GM23338 (cell line): ENCODE data around the gene XIRP2. TPM values are rescaled to one million over a fixed set of nuclear protein-coding genes. Genes with fewer than 3 reads are reported as not detected.

Experiments
- ATAC-seq: fragments of 200-7000 bp; cut with Tn5 transposase; 3 replicates; pipeline ENCODE4 v1.9.1; 2020
- DNase-seq: peaks from one replicate; pipeline ENCODE4 v3.0.0-alpha.2; 2015; ENCODE audit warnings: low spot score
- H2AFZ ChIP-seq: fragments of 200-600 bp; sonication (generic); 2 replicates; pipeline ENCODE4 v1.8.0; 2016; ENCODE audit warnings: antibody characterized with exemption, mild to moderate bottlenecking, moderate library complexity
- H3F3A ChIP-seq: fragments of 200-600 bp; sonication (generic); replicated peaks from 2 replicates; pipeline ENCODE4 v1.8.0; 2017; ENCODE audit warnings: antibody characterized with exemption, mixed run types, low read depth
- H3K27ac ChIP-seq: fragments of 200-600 bp; sonication (generic); 2 replicates; pipeline ENCODE4 v1.6.1; 2016; ENCODE audit warnings: low read depth
- H3K27me3 ChIP-seq: fragments of 200-600 bp; sonication (generic); 2 replicates; pipeline ENCODE4 v1.8.0; 2016; ENCODE audit warnings: mild to moderate bottlenecking, mixed run types, moderate library complexity; ENCODE audit not compliant: insufficient read depth
- H3K36me3 ChIP-seq: fragments of 200-600 bp; sonication (generic); 2 replicates; pipeline ENCODE4 v1.8.0; 2016; ENCODE audit warnings: mild to moderate bottlenecking; ENCODE audit not compliant: insufficient read depth
- H3K4me1 ChIP-seq: fragments of 200-600 bp; sonication (generic); 2 replicates; pipeline ENCODE4 v1.8.0; 2016; ENCODE audit warnings: mild to moderate bottlenecking, moderate library complexity; ENCODE audit not compliant: insufficient read depth
- H3K4me2 ChIP-seq: fragments of 200-600 bp; sonication (generic); 2 replicates; pipeline ENCODE4 v1.7.1; 2017; ENCODE audit warnings: mixed run types
- H3K4me3 ChIP-seq: fragments of 200-600 bp; sonication (generic); 2 replicates; pipeline ENCODE4 v1.6.1; 2016; ENCODE audit warnings: mixed run types
- H3K79me2 ChIP-seq: fragments of 200-600 bp; sonication (generic); replicated peaks from 2 replicates; pipeline ENCODE4 v1.8.0; 2017; ENCODE audit warnings: mild to moderate bottlenecking; ENCODE audit not compliant: insufficient read depth
- H3K9me2 ChIP-seq: fragments of 200-600 bp; sonication (generic); 2 replicates; pipeline ENCODE4 v1.8.0; 2017; ENCODE audit not compliant: insufficient read depth
- H4K20me1 ChIP-seq: fragments of 200-600 bp; sonication (generic); replicated peaks from 2 replicates; pipeline ENCODE4 v1.8.0; 2017; ENCODE audit warnings: mild to moderate bottlenecking; ENCODE audit not compliant: insufficient read depth
- H3K27ac Mint-ChIP-seq: 2 replicates; pipeline ENCODE4 v1.8.0; 2020; ENCODE audit warnings: inconsistent platforms, mild to moderate bottlenecking, moderate library complexity, mixed read lengths
- H3K27me3 Mint-ChIP-seq: 3 replicates; pipeline ENCODE4 v1.8.0; 2022; ENCODE audit warnings: low read depth, mild to moderate bottlenecking, moderate library complexity, mixed read lengths, inconsistent platforms; ENCODE audit not compliant: insufficient read depth, poor library complexity
- H3K36me3 Mint-ChIP-seq: 3 replicates; pipeline ENCODE4 v1.8.0; 2021; ENCODE audit warnings: low read depth, mild to moderate bottlenecking, inconsistent platforms, moderate library complexity, mixed read lengths
- H3K4me1 Mint-ChIP-seq: 3 replicates; pipeline ENCODE4 v1.8.0; 2020; ENCODE audit warnings: mild to moderate bottlenecking, inconsistent platforms, mixed read lengths
- H3K4me3 Mint-ChIP-seq: 3 replicates; pipeline ENCODE4 v1.8.0; 2021; ENCODE audit warnings: moderate library complexity, mild to moderate bottlenecking, inconsistent platforms, mixed read lengths
- H3K9me3 Mint-ChIP-seq: 3 replicates; pipeline ENCODE4 v1.8.0; 2020; ENCODE audit warnings: moderate library complexity, mild to moderate bottlenecking, inconsistent platforms, mixed read lengths
- CREB1 ChIP-seq: fragments of 250-450 bp; sonication (Bioruptor Pico); IDR thresholded peaks from 2 replicates; pipeline ENCODE4 v1.5.0; 2020; ENCODE audit warnings: low read depth, mild to moderate bottlenecking, moderate library complexity
- EZH2 ChIP-seq: fragments of 200-600 bp; sonication (generic); IDR thresholded peaks from one replicate; pipeline ENCODE4 v1.8.0; 2017; ENCODE audit warnings: antibody characterized with exemption, mild to moderate bottlenecking, low read depth; ENCODE audit not compliant: unreplicated experiment
- EZH2phosphoT487 ChIP-seq: fragments of 200-600 bp; sonication (generic); IDR thresholded peaks from one replicate; pipeline ENCODE4 v1.8.1; 2018; ENCODE audit warnings: antibody characterized with exemption; ENCODE audit not compliant: unreplicated experiment
- JUNB ChIP-seq: IDR thresholded peaks from one replicate; pipeline ENCODE4 v1.6.1; 2016; ENCODE audit warnings: antibody characterized with exemption; ENCODE audit not compliant: unreplicated experiment
- NANOG ChIP-seq: IDR thresholded peaks from 2 replicates; pipeline ENCODE4 v1.6.1; 2016; ENCODE audit warnings: antibody characterized with exemption, borderline replicate concordance
- POLR2AphosphoS5 ChIP-seq: IDR thresholded peaks from 2 replicates; pipeline ENCODE4 v1.6.1; 2016; ENCODE audit warnings: antibody characterized with exemption, low read depth
- STAT1 ChIP-seq: IDR thresholded peaks from one replicate; pipeline ENCODE4 v1.6.1; 2016; ENCODE audit warnings: antibody characterized with exemption; ENCODE audit not compliant: unreplicated experiment
- ZNF114 ChIP-seq: fragments of 250-450 bp; sonication (Bioruptor Pico); IDR thresholded peaks from 2 replicates; pipeline ENCODE4 v1.5.0; 2020; ENCODE audit warnings: mild to moderate bottlenecking, moderate library complexity
- ZNF331 ChIP-seq: fragments of 250-450 bp; sonication (Bioruptor Pico); IDR thresholded peaks from 2 replicates; pipeline ENCODE4 v1.5.0; 2020; ENCODE audit warnings: low read depth, mild to moderate bottlenecking, moderate library complexity
- polyA plus RNA-seq: library from polyadenylated mRNA; unstranded; fragments of >200 nt; fragmentation: Nextera tagmentation; extraction: Ambion mirVana; gene quantifications from 2 replicates; pipeline ENCODE4 v1.2.1, GENCODE V29; 2016
- total RNA-seq: library from RNA; depleted of rRNA; stranded (reverse); fragments of >200 nt; shearing (Covaris generic); gene quantifications from 2 replicates; pipeline ENCODE4 v1.2.3, GENCODE V29; 2014
- TF ChIP-seq, protein P1 (sequence below), 2 experiments: fragments of 200-600 bp in 1 of 2; sonication (generic) in 1 of 2; conservative IDR thresholded peaks; 2 replicates each; pipeline versions ENCODE4 v1.5.1 to v1.6.1; 2016 to 2017; ENCODE audit warnings: antibody characterized with exemption in 2 of 2, low read depth in 2 of 2, mild to moderate bottlenecking in 2 of 2, moderate library complexity in 1 of 2
- TF ChIP-seq, protein P2 (sequence below): IDR thresholded peaks from 2 replicates; pipeline ENCODE4 v1.6.1; 2016; ENCODE audit warnings: antibody characterized with exemption
- TF ChIP-seq, protein P3 (sequence below): IDR thresholded peaks from one replicate; pipeline ENCODE4 v1.6.1; 2018; ENCODE audit warnings: antibody characterized with exemption; ENCODE audit not compliant: unreplicated experiment
- TF ChIP-seq, protein P4 (sequence below): fragments of 250-450 bp; sonication (Bioruptor Pico); IDR thresholded peaks from 2 replicates; pipeline ENCODE4 v1.5.0; 2020; ENCODE audit warnings: mild to moderate bottlenecking, moderate library complexity

XIRP2 gene
- total and polyA plus RNA-seq, 2 experiments from 2014 or later, result 0.17 to 0.31 TPM

DNA sequence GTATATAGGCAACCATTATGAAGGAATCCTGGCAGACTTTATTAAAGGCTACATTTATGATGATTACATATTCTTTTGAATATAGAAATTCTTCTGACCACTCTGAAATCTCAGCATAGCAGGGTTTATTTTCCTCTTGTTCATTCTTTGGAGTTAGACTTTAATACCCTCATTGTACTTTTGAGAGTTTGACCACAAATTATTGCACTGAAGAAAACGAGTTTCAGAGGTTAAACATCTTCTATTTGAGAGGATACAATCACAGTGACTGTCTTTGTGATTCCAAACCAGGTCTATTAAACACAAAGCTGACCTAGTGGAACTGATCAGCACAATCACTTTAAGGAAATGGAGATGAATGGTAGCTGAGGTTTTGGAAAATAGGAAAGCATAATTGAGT, 71.3 kb downstream of the XIRP2 start:
- Mint-ChIP-seq H3K27me3 (no peaks in the 10 kb centered on the region), H3K9me3 (no peaks in the 10 kb centered on the region), H3K36me3 (no peaks in the 10 kb centered on the region), H3K27ac (no peak overlapping the region; the same call in none of the 2 replicates), H3K4me3 (no peak overlapping the region), H3K4me1 (peaks cover 41% of the 10 kb centered on the region)
- DNase-seq (no peak), ATAC-seq (no peak)
- Histone ChIP-seq H3K4me1 (peaks cover 42% of the 10 kb centered on the region), H3K79me2 (no peaks in the 10 kb centered on the region), H4K20me1 (no peaks in the 10 kb centered on the region), H3K27me3 (no peaks in the 10 kb centered on the region), H3K4me3 (no peak overlapping the region), H3K9me2 (no peaks in the 10 kb centered on the region; the same call in 1 of the 2 replicates), H3K4me2 (0 out of 2 replicates have a peak overlapping the region, but pooled peaks have one; percentile 11), H3K36me3 (no peaks in the 10 kb centered on the region), H3F3A (no peaks in the 10 kb centered on the region), H2AFZ (no peak overlapping the region), H3K27ac (no peak overlapping the region)
- no peak for TF ChIP-seq EZH2phosphoT487
- TF ChIP-seq, protein P1, sequence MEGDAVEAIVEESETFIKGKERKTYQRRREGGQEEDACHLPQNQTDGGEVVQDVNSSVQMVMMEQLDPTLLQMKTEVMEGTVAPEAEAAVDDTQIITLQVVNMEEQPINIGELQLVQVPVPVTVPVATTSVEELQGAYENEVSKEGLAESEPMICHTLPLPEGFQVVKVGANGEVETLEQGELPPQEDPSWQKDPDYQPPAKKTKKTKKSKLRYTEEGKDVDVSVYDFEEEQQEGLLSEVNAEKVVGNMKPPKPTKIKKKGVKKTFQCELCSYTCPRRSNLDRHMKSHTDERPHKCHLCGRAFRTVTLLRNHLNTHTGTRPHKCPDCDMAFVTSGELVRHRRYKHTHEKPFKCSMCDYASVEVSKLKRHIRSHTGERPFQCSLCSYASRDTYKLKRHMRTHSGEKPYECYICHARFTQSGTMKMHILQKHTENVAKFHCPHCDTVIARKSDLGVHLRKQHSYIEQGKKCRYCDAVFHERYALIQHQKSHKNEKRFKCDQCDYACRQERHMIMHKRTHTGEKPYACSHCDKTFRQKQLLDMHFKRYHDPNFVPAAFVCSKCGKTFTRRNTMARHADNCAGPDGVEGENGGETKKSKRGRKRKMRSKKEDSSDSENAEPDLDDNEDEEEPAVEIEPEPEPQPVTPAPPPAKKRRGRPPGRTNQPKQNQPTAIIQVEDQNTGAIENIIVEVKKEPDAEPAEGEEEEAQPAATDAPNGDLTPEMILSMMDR (conservative IDR thresholded peaks at IDR 0.05; ENCODE audit: low read depth in 2 of 2), result no peak
- no peak for TF ChIP-seq STAT1
- no peak for TF ChIP-seq EZH2
- TF ChIP-seq, protein P2, sequence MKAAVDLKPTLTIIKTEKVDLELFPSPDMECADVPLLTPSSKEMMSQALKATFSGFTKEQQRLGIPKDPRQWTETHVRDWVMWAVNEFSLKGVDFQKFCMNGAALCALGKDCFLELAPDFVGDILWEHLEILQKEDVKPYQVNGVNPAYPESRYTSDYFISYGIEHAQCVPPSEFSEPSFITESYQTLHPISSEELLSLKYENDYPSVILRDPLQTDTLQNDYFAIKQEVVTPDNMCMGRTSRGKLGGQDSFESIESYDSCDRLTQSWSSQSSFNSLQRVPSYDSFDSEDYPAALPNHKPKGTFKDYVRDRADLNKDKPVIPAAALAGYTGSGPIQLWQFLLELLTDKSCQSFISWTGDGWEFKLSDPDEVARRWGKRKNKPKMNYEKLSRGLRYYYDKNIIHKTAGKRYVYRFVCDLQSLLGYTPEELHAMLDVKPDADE, result no peak
- TF ChIP-seq JUNB, result no peak
- no peak for TF ChIP-seq POLR2AphosphoS5
- TF ChIP-seq, protein P3, sequence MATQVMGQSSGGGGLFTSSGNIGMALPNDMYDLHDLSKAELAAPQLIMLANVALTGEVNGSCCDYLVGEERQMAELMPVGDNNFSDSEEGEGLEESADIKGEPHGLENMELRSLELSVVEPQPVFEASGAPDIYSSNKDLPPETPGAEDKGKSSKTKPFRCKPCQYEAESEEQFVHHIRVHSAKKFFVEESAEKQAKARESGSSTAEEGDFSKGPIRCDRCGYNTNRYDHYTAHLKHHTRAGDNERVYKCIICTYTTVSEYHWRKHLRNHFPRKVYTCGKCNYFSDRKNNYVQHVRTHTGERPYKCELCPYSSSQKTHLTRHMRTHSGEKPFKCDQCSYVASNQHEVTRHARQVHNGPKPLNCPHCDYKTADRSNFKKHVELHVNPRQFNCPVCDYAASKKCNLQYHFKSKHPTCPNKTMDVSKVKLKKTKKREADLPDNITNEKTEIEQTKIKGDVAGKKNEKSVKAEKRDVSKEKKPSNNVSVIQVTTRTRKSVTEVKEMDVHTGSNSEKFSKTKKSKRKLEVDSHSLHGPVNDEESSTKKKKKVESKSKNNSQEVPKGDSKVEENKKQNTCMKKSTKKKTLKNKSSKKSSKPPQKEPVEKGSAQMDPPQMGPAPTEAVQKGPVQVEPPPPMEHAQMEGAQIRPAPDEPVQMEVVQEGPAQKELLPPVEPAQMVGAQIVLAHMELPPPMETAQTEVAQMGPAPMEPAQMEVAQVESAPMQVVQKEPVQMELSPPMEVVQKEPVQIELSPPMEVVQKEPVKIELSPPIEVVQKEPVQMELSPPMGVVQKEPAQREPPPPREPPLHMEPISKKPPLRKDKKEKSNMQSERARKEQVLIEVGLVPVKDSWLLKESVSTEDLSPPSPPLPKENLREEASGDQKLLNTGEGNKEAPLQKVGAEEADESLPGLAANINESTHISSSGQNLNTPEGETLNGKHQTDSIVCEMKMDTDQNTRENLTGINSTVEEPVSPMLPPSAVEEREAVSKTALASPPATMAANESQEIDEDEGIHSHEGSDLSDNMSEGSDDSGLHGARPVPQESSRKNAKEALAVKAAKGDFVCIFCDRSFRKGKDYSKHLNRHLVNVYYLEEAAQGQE, result no peak
- TF ChIP-seq NANOG, result no peak
- no peak for TF ChIP-seq CREB1 (CRISPR knock-in tag)
- TF ChIP-seq ZNF114, result no peak
- TF ChIP-seq ZNF331 (CRISPR knock-in tag), result no peak
- TF ChIP-seq, protein P4, sequence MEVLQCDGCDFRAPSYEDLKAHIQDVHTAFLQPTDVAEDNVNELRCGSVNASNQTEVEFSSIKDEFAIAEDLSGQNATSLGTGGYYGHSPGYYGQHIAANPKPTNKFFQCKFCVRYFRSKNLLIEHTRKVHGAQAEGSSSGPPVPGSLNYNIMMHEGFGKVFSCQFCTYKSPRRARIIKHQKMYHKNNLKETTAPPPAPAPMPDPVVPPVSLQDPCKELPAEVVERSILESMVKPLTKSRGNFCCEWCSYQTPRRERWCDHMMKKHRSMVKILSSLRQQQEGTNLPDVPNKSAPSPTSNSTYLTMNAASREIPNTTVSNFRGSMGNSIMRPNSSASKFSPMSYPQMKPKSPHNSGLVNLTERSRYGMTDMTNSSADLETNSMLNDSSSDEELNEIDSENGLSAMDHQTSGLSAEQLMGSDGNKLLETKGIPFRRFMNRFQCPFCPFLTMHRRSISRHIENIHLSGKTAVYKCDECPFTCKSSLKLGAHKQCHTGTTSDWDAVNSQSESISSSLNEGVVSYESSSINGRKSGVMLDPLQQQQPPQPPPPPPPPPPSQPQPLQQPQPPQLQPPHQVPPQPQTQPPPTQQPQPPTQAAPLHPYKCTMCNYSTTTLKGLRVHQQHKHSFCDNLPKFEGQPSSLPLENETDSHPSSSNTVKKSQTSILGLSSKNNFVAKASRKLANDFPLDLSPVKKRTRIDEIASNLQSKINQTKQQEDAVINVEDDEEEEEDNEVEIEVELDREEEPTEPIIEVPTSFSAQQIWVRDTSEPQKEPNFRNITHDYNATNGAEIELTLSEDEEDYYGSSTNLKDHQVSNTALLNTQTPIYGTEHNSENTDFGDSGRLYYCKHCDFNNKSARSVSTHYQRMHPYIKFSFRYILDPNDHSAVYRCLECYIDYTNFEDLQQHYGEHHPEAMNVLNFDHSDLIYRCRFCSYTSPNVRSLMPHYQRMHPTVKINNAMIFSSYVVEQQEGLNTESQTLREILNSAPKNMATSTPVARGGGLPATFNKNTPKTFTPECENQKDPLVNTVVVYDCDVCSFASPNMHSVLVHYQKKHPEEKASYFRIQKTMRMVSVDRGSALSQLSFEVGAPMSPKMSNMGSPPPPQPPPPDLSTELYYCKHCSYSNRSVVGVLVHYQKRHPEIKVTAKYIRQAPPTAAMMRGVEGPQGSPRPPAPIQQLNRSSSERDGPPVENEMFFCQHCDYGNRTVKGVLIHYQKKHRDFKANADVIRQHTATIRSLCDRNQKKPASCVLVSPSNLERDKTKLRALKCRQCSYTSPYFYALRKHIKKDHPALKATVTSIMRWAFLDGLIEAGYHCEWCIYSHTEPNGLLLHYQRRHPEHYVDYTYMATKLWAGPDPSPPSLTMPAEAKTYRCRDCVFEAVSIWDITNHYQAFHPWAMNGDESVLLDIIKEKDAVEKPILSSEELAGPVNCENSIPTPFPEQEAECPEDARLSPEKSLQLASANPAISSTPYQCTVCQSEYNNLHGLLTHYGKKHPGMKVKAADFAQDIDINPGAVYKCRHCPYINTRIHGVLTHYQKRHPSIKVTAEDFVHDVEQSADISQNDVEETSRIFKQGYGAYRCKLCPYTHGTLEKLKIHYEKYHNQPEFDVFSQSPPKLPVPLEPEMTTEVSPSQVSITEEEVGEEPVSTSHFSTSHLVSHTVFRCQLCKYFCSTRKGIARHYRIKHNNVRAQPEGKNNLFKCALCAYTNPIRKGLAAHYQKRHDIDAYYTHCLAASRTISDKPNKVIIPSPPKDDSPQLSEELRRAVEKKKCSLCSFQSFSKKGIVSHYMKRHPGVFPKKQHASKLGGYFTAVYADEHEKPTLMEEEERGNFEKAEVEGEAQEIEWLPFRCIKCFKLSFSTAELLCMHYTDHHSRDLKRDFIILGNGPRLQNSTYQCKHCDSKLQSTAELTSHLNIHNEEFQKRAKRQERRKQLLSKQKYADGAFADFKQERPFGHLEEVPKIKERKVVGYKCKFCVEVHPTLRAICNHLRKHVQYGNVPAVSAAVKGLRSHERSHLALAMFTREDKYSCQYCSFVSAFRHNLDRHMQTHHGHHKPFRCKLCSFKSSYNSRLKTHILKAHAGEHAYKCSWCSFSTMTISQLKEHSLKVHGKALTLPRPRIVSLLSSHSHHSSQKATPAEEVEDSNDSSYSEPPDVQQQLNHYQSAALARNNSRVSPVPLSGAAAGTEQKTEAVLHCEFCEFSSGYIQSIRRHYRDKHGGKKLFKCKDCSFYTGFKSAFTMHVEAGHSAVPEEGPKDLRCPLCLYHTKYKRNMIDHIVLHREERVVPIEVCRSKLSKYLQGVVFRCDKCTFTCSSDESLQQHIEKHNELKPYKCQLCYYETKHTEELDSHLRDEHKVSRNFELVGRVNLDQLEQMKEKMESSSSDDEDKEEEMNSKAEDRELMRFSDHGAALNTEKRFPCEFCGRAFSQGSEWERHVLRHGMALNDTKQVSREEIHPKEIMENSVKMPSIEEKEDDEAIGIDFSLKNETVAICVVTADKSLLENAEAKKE (CRISPR knock-in tag), result no peak
